GM23338 (cell line): ENCODE results near the gene MTHFD1L. TPM values are rescaled to one million over a fixed set of nuclear protein-coding genes. Genes with fewer than 3 reads are reported as not detected.
"Not testable (repeated sequence)": the region's sequence is repeated elsewhere in the genome, so short reads cannot be mapped to it uniquely, and the experiment has no call there.

Source experiments
- ATAC-seq: fragments of 200-7000 bp; cut with Tn5 transposase; 3 replicates; pipeline ENCODE4 v1.9.1; 2020
- DNase-seq: peaks from one replicate; pipeline ENCODE4 v3.0.0-alpha.2; 2015; ENCODE audit warnings: low spot score
- H2AFZ ChIP-seq: fragments of 200-600 bp; sonication (generic); 2 replicates; pipeline ENCODE4 v1.8.0; 2016; ENCODE audit warnings: antibody characterized with exemption, mild to moderate bottlenecking, moderate library complexity
- H3F3A ChIP-seq: fragments of 200-600 bp; sonication (generic); replicated peaks from 2 replicates; pipeline ENCODE4 v1.8.0; 2017; ENCODE audit warnings: antibody characterized with exemption, mixed run types, low read depth
- H3K27ac ChIP-seq: fragments of 200-600 bp; sonication (generic); 2 replicates; pipeline ENCODE4 v1.6.1; 2016; ENCODE audit warnings: low read depth
- H3K27me3 ChIP-seq: fragments of 200-600 bp; sonication (generic); 2 replicates; pipeline ENCODE4 v1.8.0; 2016; ENCODE audit warnings: mild to moderate bottlenecking, mixed run types, moderate library complexity; ENCODE audit not compliant: insufficient read depth
- H3K36me3 ChIP-seq: fragments of 200-600 bp; sonication (generic); 2 replicates; pipeline ENCODE4 v1.8.0; 2016; ENCODE audit warnings: mild to moderate bottlenecking; ENCODE audit not compliant: insufficient read depth
- H3K4me1 ChIP-seq: fragments of 200-600 bp; sonication (generic); 2 replicates; pipeline ENCODE4 v1.8.0; 2016; ENCODE audit warnings: mild to moderate bottlenecking, moderate library complexity; ENCODE audit not compliant: insufficient read depth
- H3K4me2 ChIP-seq: fragments of 200-600 bp; sonication (generic); 2 replicates; pipeline ENCODE4 v1.7.1; 2017; ENCODE audit warnings: mixed run types
- H3K4me3 ChIP-seq: fragments of 200-600 bp; sonication (generic); 2 replicates; pipeline ENCODE4 v1.6.1; 2016; ENCODE audit warnings: mixed run types
- H3K79me2 ChIP-seq: fragments of 200-600 bp; sonication (generic); replicated peaks from 2 replicates; pipeline ENCODE4 v1.8.0; 2017; ENCODE audit warnings: mild to moderate bottlenecking; ENCODE audit not compliant: insufficient read depth
- H3K9me2 ChIP-seq: fragments of 200-600 bp; sonication (generic); 2 replicates; pipeline ENCODE4 v1.8.0; 2017; ENCODE audit not compliant: insufficient read depth
- H4K20me1 ChIP-seq: fragments of 200-600 bp; sonication (generic); replicated peaks from 2 replicates; pipeline ENCODE4 v1.8.0; 2017; ENCODE audit warnings: mild to moderate bottlenecking; ENCODE audit not compliant: insufficient read depth
- H3K27ac Mint-ChIP-seq: 2 replicates; pipeline ENCODE4 v1.8.0; 2020; ENCODE audit warnings: inconsistent platforms, mild to moderate bottlenecking, moderate library complexity, mixed read lengths
- H3K27me3 Mint-ChIP-seq: 3 replicates; pipeline ENCODE4 v1.8.0; 2022; ENCODE audit warnings: low read depth, mild to moderate bottlenecking, moderate library complexity, mixed read lengths, inconsistent platforms; ENCODE audit not compliant: insufficient read depth, poor library complexity
- H3K36me3 Mint-ChIP-seq: 3 replicates; pipeline ENCODE4 v1.8.0; 2021; ENCODE audit warnings: low read depth, mild to moderate bottlenecking, inconsistent platforms, moderate library complexity, mixed read lengths
- H3K4me1 Mint-ChIP-seq: 3 replicates; pipeline ENCODE4 v1.8.0; 2020; ENCODE audit warnings: mild to moderate bottlenecking, inconsistent platforms, mixed read lengths
- H3K4me3 Mint-ChIP-seq: 3 replicates; pipeline ENCODE4 v1.8.0; 2021; ENCODE audit warnings: moderate library complexity, mild to moderate bottlenecking, inconsistent platforms, mixed read lengths
- H3K9me3 Mint-ChIP-seq: 3 replicates; pipeline ENCODE4 v1.8.0; 2020; ENCODE audit warnings: moderate library complexity, mild to moderate bottlenecking, inconsistent platforms, mixed read lengths
- CREB1 ChIP-seq: fragments of 250-450 bp; sonication (Bioruptor Pico); IDR thresholded peaks from 2 replicates; pipeline ENCODE4 v1.5.0; 2020; ENCODE audit warnings: low read depth, mild to moderate bottlenecking, moderate library complexity
- EZH2 ChIP-seq: fragments of 200-600 bp; sonication (generic); IDR thresholded peaks from one replicate; pipeline ENCODE4 v1.8.0; 2017; ENCODE audit warnings: antibody characterized with exemption, mild to moderate bottlenecking, low read depth; ENCODE audit not compliant: unreplicated experiment
- EZH2phosphoT487 ChIP-seq: fragments of 200-600 bp; sonication (generic); IDR thresholded peaks from one replicate; pipeline ENCODE4 v1.8.1; 2018; ENCODE audit warnings: antibody characterized with exemption; ENCODE audit not compliant: unreplicated experiment
- JUNB ChIP-seq: IDR thresholded peaks from one replicate; pipeline ENCODE4 v1.6.1; 2016; ENCODE audit warnings: antibody characterized with exemption; ENCODE audit not compliant: unreplicated experiment
- NANOG ChIP-seq: IDR thresholded peaks from 2 replicates; pipeline ENCODE4 v1.6.1; 2016; ENCODE audit warnings: antibody characterized with exemption, borderline replicate concordance
- POLR2AphosphoS5 ChIP-seq: IDR thresholded peaks from 2 replicates; pipeline ENCODE4 v1.6.1; 2016; ENCODE audit warnings: antibody characterized with exemption, low read depth
- long read RNA-seq: library from polyadenylated mRNA; unstranded; transcript quantifications from one replicate; pipeline ENCODE4 v2.0.0, GENCODE V29; 2020; ENCODE audit not compliant: unreplicated experiment
- polyA plus RNA-seq: library from polyadenylated mRNA; unstranded; fragments of >200 nt; fragmentation: Nextera tagmentation; extraction: Ambion mirVana; gene quantifications from 2 replicates; pipeline ENCODE4 v1.2.1, GENCODE V29; 2016
- total RNA-seq: library from RNA; depleted of rRNA; stranded (reverse); fragments of >200 nt; shearing (Covaris generic); gene quantifications from 2 replicates; pipeline ENCODE4 v1.2.3, GENCODE V29; 2014; rRNA removed
- TF ChIP-seq, protein P1 (sequence below), 2 experiments: fragments of 200-600 bp in 1 of 2; sonication (generic) in 1 of 2; conservative IDR thresholded peaks; 2 replicates each; pipeline versions ENCODE4 v1.5.1 to v1.6.1; 2016 to 2017; ENCODE audit warnings: antibody characterized with exemption in 2 of 2, low read depth in 2 of 2, mild to moderate bottlenecking in 2 of 2, moderate library complexity in 1 of 2

Gene MTHFD1L
- total RNA-seq (66.8 and 75.5 TPM in 2 replicates), polyA plus RNA-seq (49.3 and 53.2 TPM in 2 replicates)
- long read RNA-seq, transcript MTHFD1L-201 (8 exons, 1,049 nt), result major isoform, 8 of 45 reads
- long read RNA-seq, partial matches to known transcripts, result 13 of 45 reads
- long read RNA-seq, other reads (novel, unspliced or antisense), result 20 of 45 reads

DNA sequence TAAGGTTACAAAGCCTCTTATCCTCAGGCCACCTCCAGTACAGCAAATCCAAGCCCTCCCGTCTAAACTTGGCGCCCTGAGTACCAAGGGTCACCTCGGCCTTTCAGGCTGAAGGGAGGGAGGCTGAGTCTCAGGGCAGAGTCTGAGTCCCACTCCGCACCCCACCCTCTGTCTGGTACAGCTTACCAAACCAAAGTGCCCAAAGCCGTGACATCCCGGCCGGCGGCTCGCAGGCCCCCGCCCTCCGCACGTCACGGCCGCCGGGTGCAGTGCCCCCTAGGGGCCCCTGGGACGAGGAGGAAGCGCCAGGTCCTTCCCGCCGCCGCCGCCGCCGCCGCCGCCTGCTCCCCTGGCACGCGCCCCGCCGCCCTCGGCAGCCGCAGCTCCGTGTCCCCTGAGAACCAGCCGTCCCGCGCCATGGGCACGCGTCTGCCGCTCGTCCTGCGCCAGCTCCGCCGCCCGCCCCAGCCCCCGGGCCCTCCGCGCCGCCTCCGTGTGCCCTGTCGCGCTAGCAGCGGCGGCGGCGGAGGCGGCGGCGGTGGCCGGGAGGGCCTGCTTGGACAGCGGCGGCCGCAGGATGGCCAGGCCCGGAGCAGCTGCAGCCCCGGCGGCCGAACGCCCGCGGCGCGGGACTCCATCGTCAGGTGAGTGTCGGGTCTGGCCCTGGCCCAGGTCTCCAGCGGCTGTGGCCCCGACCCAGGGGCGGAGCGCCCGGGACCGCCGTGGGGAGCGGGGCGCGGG, at the start of gene MTHFD1L:
TSS of gene MTHFD1L (plus strand) at position 297 of the 741 bp plus-strand sequence. CDS start at position 418, 121 bp downstream.
- H2AFZ ChIP-seq, result peak within 1 kb of the TSS; percentile 96
- no peaks in the 10 kb centered on the region; the same call in 1 of the 2 replicates for H3K4me1 ChIP-seq
- H3K4me3 ChIP-seq, result peak within 1 kb of the TSS; percentile 74
- H3K9me2 ChIP-seq, result no peaks in the 10 kb centered on the region
- Mint-ChIP-seq H3K9me3 (no peaks in the 10 kb centered on the region), H3K27me3 (peaks cover 8% of the 10 kb centered on the region), H3K4me3 (peak within 1 kb of the TSS; percentile 94), H3K27ac (peak within 1 kb of the TSS; percentile 99), H3K36me3 (peaks cover 18% of the 10 kb centered on the region), H3K4me1 (peaks cover 12% of the 10 kb centered on the region; the same call in 2 of the 3 replicates)
- peak within 1 kb of the TSS; percentile 98 for H3K4me2 ChIP-seq
- DNase-seq (peak; percentile 87), ATAC-seq (peak; percentile 63)
- peak within 1 kb of the TSS; percentile 98 for H3K27ac ChIP-seq
- no peaks in the 10 kb centered on the region for H3K27me3 ChIP-seq
- peaks cover 4% of the 10 kb centered on the region; the same call in 1 of the 2 replicates for H4K20me1 ChIP-seq
- 0 out of 2 replicates have a peak, but pooled peaks cover 5% of the 10 kb centered on the region for H3F3A ChIP-seq
- H3K36me3 ChIP-seq, result 0 out of 2 replicates have a peak, but pooled peaks cover 4% of the 10 kb centered on the region
- peaks cover 40% of the 10 kb centered on the region for H3K79me2 ChIP-seq
- TF ChIP-seq, protein P1, sequence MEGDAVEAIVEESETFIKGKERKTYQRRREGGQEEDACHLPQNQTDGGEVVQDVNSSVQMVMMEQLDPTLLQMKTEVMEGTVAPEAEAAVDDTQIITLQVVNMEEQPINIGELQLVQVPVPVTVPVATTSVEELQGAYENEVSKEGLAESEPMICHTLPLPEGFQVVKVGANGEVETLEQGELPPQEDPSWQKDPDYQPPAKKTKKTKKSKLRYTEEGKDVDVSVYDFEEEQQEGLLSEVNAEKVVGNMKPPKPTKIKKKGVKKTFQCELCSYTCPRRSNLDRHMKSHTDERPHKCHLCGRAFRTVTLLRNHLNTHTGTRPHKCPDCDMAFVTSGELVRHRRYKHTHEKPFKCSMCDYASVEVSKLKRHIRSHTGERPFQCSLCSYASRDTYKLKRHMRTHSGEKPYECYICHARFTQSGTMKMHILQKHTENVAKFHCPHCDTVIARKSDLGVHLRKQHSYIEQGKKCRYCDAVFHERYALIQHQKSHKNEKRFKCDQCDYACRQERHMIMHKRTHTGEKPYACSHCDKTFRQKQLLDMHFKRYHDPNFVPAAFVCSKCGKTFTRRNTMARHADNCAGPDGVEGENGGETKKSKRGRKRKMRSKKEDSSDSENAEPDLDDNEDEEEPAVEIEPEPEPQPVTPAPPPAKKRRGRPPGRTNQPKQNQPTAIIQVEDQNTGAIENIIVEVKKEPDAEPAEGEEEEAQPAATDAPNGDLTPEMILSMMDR (conservative IDR thresholded peaks at IDR 0.05; ENCODE audit: low read depth in 2 of 2), result peak; percentile 38 to 72; a peak in 2 of 4 replicates
- TF ChIP-seq NANOG (no peak), POLR2AphosphoS5 (peak; percentile 76), JUNB (no peak), CREB1 (CRISPR knock-in tag) (peak; percentile 91), EZH2phosphoT487 (no peak), EZH2 (no peak)

DNA sequence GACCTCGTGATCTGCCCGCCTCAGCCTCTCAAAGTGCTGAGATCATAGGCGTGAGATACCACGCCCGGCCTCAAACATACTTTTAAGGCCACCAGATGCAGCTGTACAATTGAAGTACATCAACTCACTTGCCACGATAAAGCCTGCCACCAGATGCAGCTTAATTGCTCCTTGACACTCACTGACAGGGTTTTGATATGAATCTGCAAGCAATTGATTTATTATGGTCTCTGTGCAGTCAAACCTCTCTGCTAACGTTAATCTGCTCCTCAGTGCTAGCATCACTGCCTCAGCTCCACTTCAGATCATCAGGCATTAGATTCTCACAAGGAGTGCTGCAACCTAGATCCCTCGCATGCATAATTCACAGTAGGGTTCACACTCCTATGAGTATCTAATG, 48.9 kb upstream of the MTHFD1L start:
- H3K27ac ChIP-seq, H3K27ac Mint-ChIP-seq: not testable (repeated sequence)

More for the DNA sequence above, 48.9 kb upstream of the MTHFD1L start:
- not testable (repeated sequence) for ATAC-seq, H3K4me3 Mint-ChIP-seq, H3F3A ChIP-seq, H3K27me3 Mint-ChIP-seq, H3K36me3 ChIP-seq, H3K9me2 ChIP-seq, H3K4me1 Mint-ChIP-seq, H3K4me1 ChIP-seq, H3K4me3 ChIP-seq, H3K79me2 ChIP-seq, H3K36me3 Mint-ChIP-seq, H4K20me1 ChIP-seq, H3K4me2 ChIP-seq, H2AFZ ChIP-seq, H3K27me3 ChIP-seq
- peak; percentile 17 for DNase-seq
- H3K9me3 Mint-ChIP-seq, result peaks cover 12% of the 10 kb centered on the region; the same call in 2 of the 3 replicates
